MM.1S (cell line): ENCODE data around the gene KCND2.
"Not testable (repeated sequence)": the region's sequence is repeated elsewhere in the genome, so short reads cannot be mapped to it uniquely, and the experiment has no call there.

Source experiments
- DNase-seq: peaks from one replicate; pipeline ENCODE4 v3.0.0-alpha.2; 2015
- H2AFZ ChIP-seq: fragments of 300-600 bp; sonication (generic); 2 replicates; pipeline ENCODE4 v1.6.0; 2016; ENCODE audit warnings: antibody characterized with exemption, low read length
- H3F3A ChIP-seq: fragments of 300-600 bp; sonication (generic); 2 replicates; pipeline ENCODE4 v1.6.1; 2016; ENCODE audit warnings: mild to moderate bottlenecking, antibody characterized with exemption, low read length, moderate library complexity, mixed read lengths; ENCODE audit not compliant: insufficient read depth
- H3K27ac ChIP-seq: fragments of 300-600 bp; sonication (generic); 2 replicates; pipeline ENCODE4 v1.5.1; 2016; ENCODE audit warnings: mild to moderate bottlenecking, low read length
- H3K27me3 ChIP-seq: fragments of 300-600 bp; sonication (generic); replicated peaks from 2 replicates; pipeline ENCODE4 v1.6.0; 2016; ENCODE audit warnings: low read length; ENCODE audit not compliant: insufficient read depth
- H3K36me3 ChIP-seq: fragments of 300-600 bp; sonication (generic); replicated peaks from 2 replicates; pipeline ENCODE4 v1.6.1; 2016; ENCODE audit warnings: mild to moderate bottlenecking, low read length, mixed read lengths; ENCODE audit not compliant: insufficient read depth
- H3K4me1 ChIP-seq: fragments of 300-600 bp; sonication (generic); 2 replicates; pipeline ENCODE4 v1.6.1; 2016; ENCODE audit warnings: low read length, mixed read lengths
- H3K4me2 ChIP-seq: fragments of 300-600 bp; sonication (generic); 2 replicates; pipeline ENCODE4 v1.6.0; 2016; ENCODE audit warnings: low read depth, low read length
- H3K4me3 ChIP-seq: fragments of 300-600 bp; sonication (generic); 2 replicates; pipeline ENCODE4 v1.5.1; 2016; ENCODE audit warnings: low read length, mixed read lengths
- H3K79me2 ChIP-seq: fragments of 300-600 bp; sonication (generic); 2 replicates; pipeline ENCODE4 v1.6.1; 2016; ENCODE audit warnings: mixed run types, low read length, mixed read lengths
- H3K9ac ChIP-seq: fragments of 300-600 bp; sonication (generic); 2 replicates; pipeline ENCODE4 v1.6.1; 2016; ENCODE audit warnings: low read length, mixed read lengths
- H3K9me2 ChIP-seq: fragments of 300-600 bp; sonication (generic); replicated peaks from 2 replicates; pipeline ENCODE4 v1.6.1; 2016; ENCODE audit warnings: mild to moderate bottlenecking, low read length, mixed read lengths; ENCODE audit not compliant: insufficient read depth
- H3K9me3 ChIP-seq: fragments of 300-600 bp; sonication (generic); replicated peaks from 2 replicates; pipeline ENCODE4 v1.6.1; 2016; ENCODE audit warnings: mild to moderate bottlenecking, low read length, mixed read lengths; ENCODE audit not compliant: insufficient read depth
- H4K20me1 ChIP-seq: fragments of 300-600 bp; sonication (generic); 2 replicates; pipeline ENCODE4 v1.6.1; 2016; ENCODE audit warnings: mild to moderate bottlenecking, low read length, moderate library complexity, mixed read lengths; ENCODE audit not compliant: insufficient read depth
- EZH2 ChIP-seq: fragments of 300-600 bp; sonication (generic); optimal IDR thresholded peaks from 2 replicates; pipeline ENCODE3; 2017; ENCODE audit warnings: low read depth, mild to moderate bottlenecking, antibody characterized with exemption, low read length, mixed read lengths
- EZH2phosphoT487 ChIP-seq: fragments of 300-600 bp; sonication (generic); IDR thresholded peaks from 2 replicates; pipeline ENCODE4 v1.6.1; 2018; ENCODE audit warnings: antibody characterized with exemption, low read length
- TF ChIP-seq, protein P1 (sequence below): fragments of 300-600 bp; sonication (generic); IDR thresholded peaks from 2 replicates; pipeline ENCODE4 v1.5.1; 2016; ENCODE audit warnings: antibody characterized with exemption, low read length, mixed read lengths

KCND2 gene

GRCh38 chr7:120780938-120781337 lies 508.0 kb downstream of the KCND2 start:
- Histone ChIP-seq H4K20me1 (no peaks in the 10 kb centered on the region), H3K27me3 (no peaks in the 10 kb centered on the region), H3K27ac (no peak overlapping the region), H3K79me2 (no peaks in the 10 kb centered on the region), H3K4me1 (no peaks in the 10 kb centered on the region), H3K9me2 (no peaks in the 10 kb centered on the region), H3K9me3 (no peaks in the 10 kb centered on the region), H3F3A (no peaks in the 10 kb centered on the region), H3K4me3 (no peak overlapping the region), H3K9ac (no peak overlapping the region), H3K36me3 (no peaks in the 10 kb centered on the region), H3K4me2 (no peak overlapping the region), H2AFZ (no peak overlapping the region)
- no peak for TF ChIP-seq EZH2
- TF ChIP-seq, protein P1, sequence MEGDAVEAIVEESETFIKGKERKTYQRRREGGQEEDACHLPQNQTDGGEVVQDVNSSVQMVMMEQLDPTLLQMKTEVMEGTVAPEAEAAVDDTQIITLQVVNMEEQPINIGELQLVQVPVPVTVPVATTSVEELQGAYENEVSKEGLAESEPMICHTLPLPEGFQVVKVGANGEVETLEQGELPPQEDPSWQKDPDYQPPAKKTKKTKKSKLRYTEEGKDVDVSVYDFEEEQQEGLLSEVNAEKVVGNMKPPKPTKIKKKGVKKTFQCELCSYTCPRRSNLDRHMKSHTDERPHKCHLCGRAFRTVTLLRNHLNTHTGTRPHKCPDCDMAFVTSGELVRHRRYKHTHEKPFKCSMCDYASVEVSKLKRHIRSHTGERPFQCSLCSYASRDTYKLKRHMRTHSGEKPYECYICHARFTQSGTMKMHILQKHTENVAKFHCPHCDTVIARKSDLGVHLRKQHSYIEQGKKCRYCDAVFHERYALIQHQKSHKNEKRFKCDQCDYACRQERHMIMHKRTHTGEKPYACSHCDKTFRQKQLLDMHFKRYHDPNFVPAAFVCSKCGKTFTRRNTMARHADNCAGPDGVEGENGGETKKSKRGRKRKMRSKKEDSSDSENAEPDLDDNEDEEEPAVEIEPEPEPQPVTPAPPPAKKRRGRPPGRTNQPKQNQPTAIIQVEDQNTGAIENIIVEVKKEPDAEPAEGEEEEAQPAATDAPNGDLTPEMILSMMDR = no peak
- TF ChIP-seq EZH2phosphoT487 = no peak
- DNase-seq = no peak

DNA sequence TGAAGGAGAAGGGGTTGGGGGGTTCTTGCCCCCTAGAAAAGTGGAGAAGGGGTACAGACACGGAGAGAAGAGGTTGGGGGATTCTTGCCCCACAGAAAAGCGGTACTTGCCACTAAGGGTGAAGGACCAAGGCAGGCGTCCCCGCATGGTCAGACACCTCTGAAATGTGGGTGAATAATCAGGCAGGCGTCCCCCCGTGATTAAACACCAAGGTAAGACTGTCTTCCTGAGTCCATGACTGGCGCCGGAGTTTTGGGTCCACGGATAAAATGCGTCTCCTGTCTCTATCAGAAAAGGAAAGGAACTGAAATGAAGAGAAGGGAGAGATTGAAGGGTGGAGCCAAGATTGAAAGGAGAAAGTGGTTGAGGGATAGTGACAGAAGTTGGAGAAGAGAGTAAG lies 508.9 kb downstream of the KCND2 start:
- H3K9me2 ChIP-seq, H3K9me3 ChIP-seq, H2AFZ ChIP-seq, H3K27ac ChIP-seq, H4K20me1 ChIP-seq, H3F3A ChIP-seq, H3K27me3 ChIP-seq, H3K79me2 ChIP-seq, H3K4me3 ChIP-seq, H3K36me3 ChIP-seq, DNase-seq, H3K4me1 ChIP-seq, H3K4me2 ChIP-seq, H3K9ac ChIP-seq: not testable (repeated sequence)

GRCh38 chr7:120783273-120783672 lies 510.3 kb downstream of the KCND2 start:
- H3K9me2 ChIP-seq = no peaks in the 10 kb centered on the region
- H3K27me3 ChIP-seq = no peaks in the 10 kb centered on the region
- H3F3A ChIP-seq = no peaks in the 10 kb centered on the region
- H3K79me2 ChIP-seq = no peaks in the 10 kb centered on the region
- no peaks in the 10 kb centered on the region for H3K4me1 ChIP-seq
- H3K9ac ChIP-seq = no peak overlapping the region
- H3K9me3 ChIP-seq = no peaks in the 10 kb centered on the region
- no peaks in the 10 kb centered on the region for H3K36me3 ChIP-seq
- H4K20me1 ChIP-seq = no peaks in the 10 kb centered on the region
- no peak overlapping the region for H3K27ac ChIP-seq
- no peak overlapping the region for H2AFZ ChIP-seq
- H3K4me2 ChIP-seq = no peak overlapping the region
- no peak for DNase-seq
- H3K4me3 ChIP-seq = no peak overlapping the region
- TF ChIP-seq, protein P1 = no peak
- TF ChIP-seq EZH2 (no peak), EZH2phosphoT487 (no peak)

GRCh38 chr7:120783721-120784120 lies 510.7 kb downstream of the KCND2 start:
- Histone ChIP-seq H3K4me3 (no peak overlapping the region), H3K9me3 (no peaks in the 10 kb centered on the region), H3K36me3 (no peaks in the 10 kb centered on the region), H3K9ac (no peak overlapping the region), H4K20me1 (no peaks in the 10 kb centered on the region), H3F3A (no peaks in the 10 kb centered on the region), H3K79me2 (no peaks in the 10 kb centered on the region), H2AFZ (no peak overlapping the region), H3K4me1 (no peaks in the 10 kb centered on the region), H3K4me2 (no peak overlapping the region), H3K27ac (no peak overlapping the region), H3K9me2 (no peaks in the 10 kb centered on the region), H3K27me3 (no peaks in the 10 kb centered on the region)
- no peak for DNase-seq
- TF ChIP-seq, protein P1 = no peak
- no peak for TF ChIP-seq EZH2phosphoT487
